Measurements from ENCODE around the gene SGMS1.

SGMS1 gene

DNA sequence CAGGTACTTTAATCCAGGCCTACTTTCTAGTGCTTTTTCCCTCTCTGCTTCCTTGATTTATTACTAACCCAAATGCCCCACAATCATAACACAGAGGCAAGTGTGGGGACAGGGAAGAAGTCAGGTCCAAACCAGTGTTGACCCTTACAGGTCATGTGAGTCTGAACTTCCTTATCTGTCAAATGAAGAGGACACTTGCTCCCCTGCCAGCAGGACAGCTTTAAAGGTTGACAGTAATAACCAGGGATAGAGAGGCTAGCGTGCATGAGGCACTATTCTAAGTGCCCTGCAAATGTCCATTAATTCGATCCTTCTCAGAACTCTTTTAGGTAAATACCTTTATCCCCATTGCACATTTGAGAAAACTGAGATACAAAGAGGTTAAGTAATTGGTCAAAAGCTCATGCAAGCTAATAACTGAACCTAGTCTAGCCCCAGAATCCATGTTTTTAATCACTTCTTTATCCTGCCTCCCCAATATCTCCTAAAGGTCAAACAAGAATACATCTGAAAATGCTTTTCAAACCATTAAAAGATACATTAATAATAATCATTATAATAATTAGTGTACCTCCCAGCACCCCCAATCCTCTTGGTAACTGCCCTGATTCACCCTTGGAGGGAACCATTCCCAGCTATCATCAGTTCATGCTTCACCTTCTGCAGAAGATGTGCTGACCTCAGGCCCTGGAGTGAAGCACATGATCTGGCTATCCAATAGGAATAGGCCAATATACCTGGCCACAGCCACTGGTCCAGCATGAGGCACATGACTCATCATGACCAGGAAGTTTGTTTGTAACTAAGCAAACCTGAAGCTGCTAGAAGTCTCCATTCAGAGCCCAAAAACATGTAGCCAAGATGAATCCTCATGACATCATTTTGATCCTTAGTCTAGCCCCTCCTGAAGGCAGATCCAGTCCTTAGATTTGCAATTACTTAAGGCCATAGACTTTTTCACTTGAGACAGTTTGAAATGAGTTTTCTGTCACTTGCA is 40.7 kb downstream of the SGMS1 start:
- no peak overlapping the region for H3K9ac ChIP-seq (ENCODE audit: low read length)
- TF ChIP-seq EZH2phosphoT487 (conservative IDR thresholded peaks at IDR 0.05; ENCODE audit: low read length): no peak
- TF ChIP-seq, protein P1, sequence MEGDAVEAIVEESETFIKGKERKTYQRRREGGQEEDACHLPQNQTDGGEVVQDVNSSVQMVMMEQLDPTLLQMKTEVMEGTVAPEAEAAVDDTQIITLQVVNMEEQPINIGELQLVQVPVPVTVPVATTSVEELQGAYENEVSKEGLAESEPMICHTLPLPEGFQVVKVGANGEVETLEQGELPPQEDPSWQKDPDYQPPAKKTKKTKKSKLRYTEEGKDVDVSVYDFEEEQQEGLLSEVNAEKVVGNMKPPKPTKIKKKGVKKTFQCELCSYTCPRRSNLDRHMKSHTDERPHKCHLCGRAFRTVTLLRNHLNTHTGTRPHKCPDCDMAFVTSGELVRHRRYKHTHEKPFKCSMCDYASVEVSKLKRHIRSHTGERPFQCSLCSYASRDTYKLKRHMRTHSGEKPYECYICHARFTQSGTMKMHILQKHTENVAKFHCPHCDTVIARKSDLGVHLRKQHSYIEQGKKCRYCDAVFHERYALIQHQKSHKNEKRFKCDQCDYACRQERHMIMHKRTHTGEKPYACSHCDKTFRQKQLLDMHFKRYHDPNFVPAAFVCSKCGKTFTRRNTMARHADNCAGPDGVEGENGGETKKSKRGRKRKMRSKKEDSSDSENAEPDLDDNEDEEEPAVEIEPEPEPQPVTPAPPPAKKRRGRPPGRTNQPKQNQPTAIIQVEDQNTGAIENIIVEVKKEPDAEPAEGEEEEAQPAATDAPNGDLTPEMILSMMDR (IDR thresholded peaks at IDR 0.05; ENCODE audit: insufficient read depth, low read length, poor library complexity, severe bottlenecking): no peak
- H3K27ac ChIP-seq (ENCODE audit: low read depth, low read length): no peak overlapping the region

DNA sequence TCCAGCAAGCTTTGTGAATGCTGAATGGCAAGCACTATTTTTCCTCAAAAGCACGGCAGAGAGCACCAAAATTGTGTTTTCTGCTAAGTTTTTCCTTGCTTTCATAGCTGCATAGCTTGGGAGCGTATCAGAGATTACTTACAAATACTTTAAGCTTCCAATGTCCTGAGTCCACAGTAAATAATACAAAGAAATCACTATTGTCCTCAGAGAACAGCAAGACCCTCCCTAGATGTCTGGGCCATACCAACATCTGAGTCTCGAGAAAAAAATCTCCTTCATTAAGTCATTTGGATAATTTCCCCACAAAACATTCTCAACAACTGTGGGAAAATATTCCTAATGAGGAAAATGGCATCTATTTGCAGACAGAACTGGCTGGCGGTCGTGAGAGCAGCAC is 41.7 kb downstream of the SGMS1 start:
- Histone ChIP-seq H3K4me2 (ENCODE audit: low read depth, low read length, poor library complexity, severe bottlenecking) (no peak overlapping the region), H3K36me3 (ENCODE audit: low read length) (peaks cover 3% of the 10 kb centered on the region; the same call in 1 of the 2 replicates), H3K9me3 (ENCODE audit: insufficient read depth, low read length) (no peaks in the 10 kb centered on the region), H4K20me1 (ENCODE audit: low read depth, low read length) (peaks cover 5% of the 10 kb centered on the region; the same call in 1 of the 2 replicates), H3K4me3 (ENCODE audit: insufficient read depth, low read length, poor library complexity, severe bottlenecking) (no peak overlapping the region), H3K27ac (ENCODE audit: low read depth, low read length) (no peak overlapping the region), H3K9ac (ENCODE audit: low read length) (no peak overlapping the region), H3F3A (ENCODE audit: insufficient read depth) (no peaks in the 10 kb centered on the region), H2AFZ (ENCODE audit: low read depth, low read length, severe bottlenecking) (no peak overlapping the region), H3K9me2 (replicated peaks; ENCODE audit: insufficient read depth, low read length) (no peaks in the 10 kb centered on the region), H3K79me2 (ENCODE audit: insufficient read depth, low read length) (peaks cover 11% of the 10 kb centered on the region), H3K27me3 (ENCODE audit: low read length) (no peaks in the 10 kb centered on the region)
- TF ChIP-seq, protein P1 (IDR thresholded peaks at IDR 0.05; ENCODE audit: insufficient read depth, low read length, poor library complexity, severe bottlenecking): no peak
- no peak for TF ChIP-seq EZH2phosphoT487 (conservative IDR thresholded peaks at IDR 0.05; ENCODE audit: low read length)

More for the DNA sequence above, 40.7 kb downstream of the SGMS1 start:
- Histone ChIP-seq H3K4me3 (ENCODE audit: insufficient read depth, low read length, poor library complexity, severe bottlenecking) (no peak overlapping the region), H3K4me2 (ENCODE audit: low read depth, low read length, poor library complexity, severe bottlenecking) (no peak overlapping the region), H4K20me1 (ENCODE audit: low read depth, low read length) (0 out of 2 replicates have a peak, but pooled peaks cover 4% of the 10 kb centered on the region), H3K79me2 (ENCODE audit: insufficient read depth, low read length) (peaks cover 5% of the 10 kb centered on the region), H3K9me3 (ENCODE audit: insufficient read depth, low read length) (no peaks in the 10 kb centered on the region), H3K9me2 (replicated peaks; ENCODE audit: insufficient read depth, low read length) (no peaks in the 10 kb centered on the region), H2AFZ (ENCODE audit: low read depth, low read length, severe bottlenecking) (no peak overlapping the region), H3K36me3 (ENCODE audit: low read length) (peaks cover 3% of the 10 kb centered on the region; the same call in 1 of the 2 replicates), H3F3A (ENCODE audit: insufficient read depth) (no peaks in the 10 kb centered on the region), H3K27me3 (ENCODE audit: low read length) (no peaks in the 10 kb centered on the region)

DNA sequence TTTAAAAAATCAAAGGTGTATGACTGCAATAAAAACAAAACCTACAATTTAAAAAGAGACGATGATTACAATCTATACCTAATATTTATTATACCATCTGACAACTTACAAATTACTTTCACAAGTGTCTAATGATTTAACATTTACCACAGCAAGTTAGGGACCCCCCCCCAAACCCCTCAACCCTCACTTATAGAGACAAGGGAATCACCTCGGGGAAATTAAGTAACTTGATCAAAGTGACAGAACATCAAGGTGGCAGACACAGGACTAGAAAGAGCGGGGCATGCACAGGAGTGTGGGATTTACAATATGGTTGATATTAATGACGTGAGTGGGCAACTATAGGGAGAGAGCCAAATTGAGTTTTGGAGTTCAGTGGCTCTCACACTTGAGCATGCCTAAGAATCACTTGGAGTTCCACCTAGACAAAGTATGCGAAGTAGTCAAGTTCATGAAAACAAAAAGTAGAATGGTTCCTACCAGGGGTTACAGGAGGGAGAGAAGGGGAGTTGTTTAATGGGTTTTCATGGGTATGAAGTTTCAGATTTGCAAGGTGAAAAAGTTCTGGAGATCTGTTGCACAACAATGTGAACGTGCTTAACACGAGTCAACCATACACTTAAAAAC is 43.4 kb downstream of the SGMS1 start:
- Histone ChIP-seq H2AFZ (ENCODE audit: low read depth, low read length, severe bottlenecking) (no peak overlapping the region), H3K27me3 (ENCODE audit: low read length) (no peaks in the 10 kb centered on the region), H4K20me1 (ENCODE audit: low read depth, low read length) (peaks cover 11% of the 10 kb centered on the region; the same call in 1 of the 2 replicates), H3K4me2 (ENCODE audit: low read depth, low read length, poor library complexity, severe bottlenecking) (no peak overlapping the region), H3K9ac (ENCODE audit: low read length) (no peak overlapping the region), H3K4me3 (ENCODE audit: insufficient read depth, low read length, poor library complexity, severe bottlenecking) (no peak overlapping the region), H3K79me2 (ENCODE audit: insufficient read depth, low read length) (peaks cover 20% of the 10 kb centered on the region), H3K9me2 (replicated peaks; ENCODE audit: insufficient read depth, low read length) (no peaks in the 10 kb centered on the region), H3F3A (ENCODE audit: insufficient read depth) (no peaks in the 10 kb centered on the region), H3K27ac (ENCODE audit: low read depth, low read length) (no peak overlapping the region), H3K9me3 (ENCODE audit: insufficient read depth, low read length) (no peaks in the 10 kb centered on the region), H3K36me3 (ENCODE audit: low read length) (0 out of 2 replicates have a peak, but pooled peaks cover 3% of the 10 kb centered on the region)
- TF ChIP-seq, protein P1 (IDR thresholded peaks at IDR 0.05; ENCODE audit: insufficient read depth, low read length, poor library complexity, severe bottlenecking): no peak
- TF ChIP-seq EZH2phosphoT487 (conservative IDR thresholded peaks at IDR 0.05; ENCODE audit: low read length): no peak
